HCT116 (cell line): ENCODE data around the gene APBA1. TPM values are rescaled to one million over a fixed set of nuclear protein-coding genes. Genes with fewer than 3 reads are reported as not detected.

Experiments used
- ATAC-seq: fragments of 200-7000 bp; cut with Tn5 transposase; 2 replicates; pipeline ENCODE4 v1.9.1; 2020; ENCODE audit warnings: mild to moderate bottlenecking, moderate library complexity
- BruUV-seq: library from RNA; stranded (reverse); fragments of 400-500 nt; replicated peaks from 2 replicates; lab custom pipeline; 2021; lab: Mats Ljungman, UMichigan
- CTCF ChIA-PET: fragments of 300-600 bp; sonication (Branson Sonifier 250); formaldehyde crosslinking; loops from one replicate; lab custom pipeline; 2021; ENCODE audit warnings: antibody characterized with exemption; lab: Charles Lee
- POLR2A ChIA-PET: fragments of 300-600, 350-600 bp; sonication (Branson Sonifier 250); formaldehyde crosslinking; loops from one replicate; lab custom pipeline; 2021; ENCODE audit warnings: antibody characterized with exemption; lab: Charles Lee
- RAD21 ChIA-PET, 2 experiments: fragments of 300-600 bp; sonication (Branson Sonifier 250); formaldehyde crosslinking; loops; one replicate each; lab custom pipeline; 2023; ENCODE audit warnings: low total read pairs in 2 of 2; ENCODE audit not compliant: uncharacterized antibody in 2 of 2, unreplicated experiment in 2 of 2, low non-redundant PET in 1 of 2; lab: Charles Lee
- DNase-seq: peaks from one replicate; pipeline ENCODE4 v3.0.0-alpha.2; 2010; ENCODE audit warnings: low read depth, low spot score
- H2AFZ ChIP-seq: fragments of 200-600 bp; shearing (Covaris generic), sonication (generic); 2 replicates; pipeline ENCODE4 v1.6.1; 2017; ENCODE audit warnings: low read depth, mixed run types, mixed read lengths, antibody characterized with exemption, low read length; ENCODE audit not compliant: poor library complexity, severe bottlenecking
- H3K27ac ChIP-seq: 2 replicates; pipeline ENCODE4 v1.5.1; 2012; ENCODE audit warnings: low read depth, low read length
- H3K27me3 ChIP-seq: fragments of 200-600 bp; sonication (generic); 2 replicates; pipeline ENCODE4 v1.6.1; 2016; ENCODE audit warnings: mixed run types, low read length, mixed read lengths; ENCODE audit not compliant: insufficient read depth
- H3K36me3 ChIP-seq, 2 experiments: fragments of 200-500 bp in 1 of 2; fragments of 200-600 bp in 1 of 2; sonication (Bioruptor generic) in 1 of 2; sonication (generic) in 1 of 2; 2 replicates each; pipeline versions ENCODE4 v1.5.1 to v1.6.1; 2014 to 2016; ENCODE audit warnings: low read length in 2 of 2, inconsistent platforms in 1 of 2, mixed read lengths in 1 of 2, mixed run types in 1 of 2; ENCODE audit not compliant: insufficient read depth in 2 of 2, control insufficient read depth in 1 of 2
- H3K4me1 ChIP-seq, 2 experiments: fragments of 200-600 bp in 1 of 2; sonication (generic) in 1 of 2; 2 replicates each; pipeline versions ENCODE4 v1.5.1 to v1.6.1; 2012 to 2017; ENCODE audit warnings: low read length in 2 of 2, inconsistent platforms in 1 of 2, mild to moderate bottlenecking in 1 of 2, mixed read lengths in 1 of 2, mixed run types in 1 of 2, moderate library complexity in 1 of 2; ENCODE audit not compliant: insufficient read depth in 2 of 2, control insufficient read depth in 1 of 2
- H3K4me2 ChIP-seq: fragments of 200-600 bp; sonication (generic); 2 replicates; pipeline ENCODE4 v1.6.1; 2017; ENCODE audit warnings: mixed run types, low read length, mixed read lengths
- H3K4me3 ChIP-seq, 2 experiments: fragments of 200-600 bp in 1 of 2; sonication (generic) in 1 of 2; replicated peaks in 1 of 2; 2 replicates each; pipeline ENCODE4 v1.5.1; 2011 to 2016; ENCODE audit warnings: low read length in 2 of 2, control low read depth in 1 of 2, low read depth in 1 of 2, mild to moderate bottlenecking in 1 of 2, mixed read lengths in 1 of 2, mixed run types in 1 of 2
- H3K79me2 ChIP-seq: fragments of 200-600 bp; sonication (generic); 2 replicates; pipeline ENCODE4 v1.6.1; 2017; ENCODE audit warnings: mild to moderate bottlenecking, mixed run types, low read length, moderate library complexity, mixed read lengths; ENCODE audit not compliant: insufficient read depth
- H3K9ac ChIP-seq: fragments of 200-600 bp; sonication (generic); 2 replicates; pipeline ENCODE4 v1.6.1; 2016; ENCODE audit warnings: low read length, mixed read lengths
- H3K9me2 ChIP-seq: fragments of 200-600 bp; sonication (generic), shearing (Covaris generic); 2 replicates; pipeline ENCODE4 v1.6.1; 2017; ENCODE audit warnings: mixed run types, mild to moderate bottlenecking, moderate library complexity; ENCODE audit not compliant: insufficient read depth
- H3K9me3 ChIP-seq, 2 experiments: fragments of 200-500 bp in 1 of 2; fragments of 200-600 bp in 1 of 2; sonication (Bioruptor generic) in 1 of 2; sonication (generic) in 1 of 2; 2 replicates each; pipeline ENCODE4 v1.6.1; 2014 to 2017; ENCODE audit warnings: low read length in 2 of 2, mixed read lengths in 2 of 2, inconsistent platforms in 1 of 2, low read depth in 1 of 2, mild to moderate bottlenecking in 1 of 2, mixed run types in 1 of 2, moderate library complexity in 1 of 2; ENCODE audit not compliant: control insufficient read depth in 1 of 2, insufficient read depth in 1 of 2
- H4K20me1 ChIP-seq: fragments of 200-600 bp; sonication (generic), shearing (Covaris generic); 2 replicates; pipeline ENCODE4 v1.6.1; 2017; ENCODE audit warnings: mixed run types, mild to moderate bottlenecking, moderate library complexity; ENCODE audit not compliant: insufficient read depth
- FOSL1 ChIP-seq: IDR thresholded peaks from 2 replicates; pipeline ENCODE4 v1.6.1; 2012; ENCODE audit warnings: low read depth
- JUND ChIP-seq: IDR thresholded peaks from 2 replicates; pipeline ENCODE4 v1.6.1; 2012
- RAD21 ChIP-seq: IDR thresholded peaks from 2 replicates; pipeline ENCODE4 v1.6.1; 2012; ENCODE audit warnings: low read depth, mild to moderate bottlenecking
- REST ChIP-seq: IDR thresholded peaks from 2 replicates; pipeline ENCODE4 v1.6.1; 2012; ENCODE audit warnings: low read depth
- TCF7L2 ChIP-seq: IDR thresholded peaks from 2 replicates; pipeline ENCODE4 v1.7.0; 2011; ENCODE audit warnings: borderline replicate concordance, inconsistent platforms; ENCODE audit not compliant: insufficient read depth, insufficient read length; ENCODE audit errors: extremely low read depth
- intact Hi-C: fragments of 100-400 bp; cut with micrococcal nuclease; formaldehyde crosslinking; loops from 2 replicates; pipeline ENCODE4 v1.10.0; 2022
- total RNA-seq: library from RNA; stranded (reverse); gene quantifications from one replicate; pipeline ENCODE4 v1.2.1, GENCODE V29; 2021; ENCODE audit not compliant: unreplicated experiment
- TF ChIP-seq, protein P1 (sequence below), 3 experiments: fragments of 200-600 bp in 1 of 3; sonication (generic) in 1 of 3; IDR thresholded peaks in 2 of 3; conservative IDR thresholded peaks in 1 of 3; 2 replicates each; pipeline ENCODE4 v1.5.1; 2012 to 2017; ENCODE audit warnings: low read depth in 2 of 3, low read length in 2 of 3, antibody characterized with exemption in 1 of 3, borderline replicate concordance in 1 of 3, control low read depth in 1 of 3, mild to moderate bottlenecking in 1 of 3, mixed read lengths in 1 of 3, mixed run types in 1 of 3, moderate library complexity in 1 of 3; ENCODE audit not compliant: insufficient read depth in 1 of 3
- TF ChIP-seq, protein P2 (sequence below): IDR thresholded peaks from 2 replicates; pipeline ENCODE4 v1.6.1; 2012
- TF ChIP-seq, protein P3 (sequence below): IDR thresholded peaks from 2 replicates; pipeline ENCODE4 v1.6.1; 2011; ENCODE audit warnings: mild to moderate bottlenecking, low read length, moderate library complexity; ENCODE audit not compliant: insufficient replicate concordance; ENCODE audit errors: extremely low read depth

The APBA1 gene
- total RNA-seq, 1 experiment from 2014 or later: 0.20 TPM

GRCh38 chr9:69572611-69573010 is 99.6 kb downstream of the APBA1 start:
- intact Hi-C loops: no loop called here
- ATAC-seq (no peak), DNase-seq (no peak)
- no TSS peak for BruUV-seq
- TF ChIP-seq JUND (no peak), FOSL1 (no peak), REST (no peak), RAD21 (no peak), TCF7L2 (no peak)
- TF ChIP-seq, protein P1, sequence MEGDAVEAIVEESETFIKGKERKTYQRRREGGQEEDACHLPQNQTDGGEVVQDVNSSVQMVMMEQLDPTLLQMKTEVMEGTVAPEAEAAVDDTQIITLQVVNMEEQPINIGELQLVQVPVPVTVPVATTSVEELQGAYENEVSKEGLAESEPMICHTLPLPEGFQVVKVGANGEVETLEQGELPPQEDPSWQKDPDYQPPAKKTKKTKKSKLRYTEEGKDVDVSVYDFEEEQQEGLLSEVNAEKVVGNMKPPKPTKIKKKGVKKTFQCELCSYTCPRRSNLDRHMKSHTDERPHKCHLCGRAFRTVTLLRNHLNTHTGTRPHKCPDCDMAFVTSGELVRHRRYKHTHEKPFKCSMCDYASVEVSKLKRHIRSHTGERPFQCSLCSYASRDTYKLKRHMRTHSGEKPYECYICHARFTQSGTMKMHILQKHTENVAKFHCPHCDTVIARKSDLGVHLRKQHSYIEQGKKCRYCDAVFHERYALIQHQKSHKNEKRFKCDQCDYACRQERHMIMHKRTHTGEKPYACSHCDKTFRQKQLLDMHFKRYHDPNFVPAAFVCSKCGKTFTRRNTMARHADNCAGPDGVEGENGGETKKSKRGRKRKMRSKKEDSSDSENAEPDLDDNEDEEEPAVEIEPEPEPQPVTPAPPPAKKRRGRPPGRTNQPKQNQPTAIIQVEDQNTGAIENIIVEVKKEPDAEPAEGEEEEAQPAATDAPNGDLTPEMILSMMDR (IDR thresholded peaks at IDR 0.05 in 2 of 3, conservative IDR thresholded peaks at IDR 0.05 in 1 of 3; ENCODE audit: borderline replicate concordance in 1 of 3, insufficient read depth in 1 of 3, low read depth in 2 of 3, low read length in 2 of 3): no peak
- TF ChIP-seq, protein P2, sequence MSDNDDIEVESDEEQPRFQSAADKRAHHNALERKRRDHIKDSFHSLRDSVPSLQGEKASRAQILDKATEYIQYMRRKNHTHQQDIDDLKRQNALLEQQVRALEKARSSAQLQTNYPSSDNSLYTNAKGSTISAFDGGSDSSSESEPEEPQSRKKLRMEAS: no peak
- TF ChIP-seq, protein P3, sequence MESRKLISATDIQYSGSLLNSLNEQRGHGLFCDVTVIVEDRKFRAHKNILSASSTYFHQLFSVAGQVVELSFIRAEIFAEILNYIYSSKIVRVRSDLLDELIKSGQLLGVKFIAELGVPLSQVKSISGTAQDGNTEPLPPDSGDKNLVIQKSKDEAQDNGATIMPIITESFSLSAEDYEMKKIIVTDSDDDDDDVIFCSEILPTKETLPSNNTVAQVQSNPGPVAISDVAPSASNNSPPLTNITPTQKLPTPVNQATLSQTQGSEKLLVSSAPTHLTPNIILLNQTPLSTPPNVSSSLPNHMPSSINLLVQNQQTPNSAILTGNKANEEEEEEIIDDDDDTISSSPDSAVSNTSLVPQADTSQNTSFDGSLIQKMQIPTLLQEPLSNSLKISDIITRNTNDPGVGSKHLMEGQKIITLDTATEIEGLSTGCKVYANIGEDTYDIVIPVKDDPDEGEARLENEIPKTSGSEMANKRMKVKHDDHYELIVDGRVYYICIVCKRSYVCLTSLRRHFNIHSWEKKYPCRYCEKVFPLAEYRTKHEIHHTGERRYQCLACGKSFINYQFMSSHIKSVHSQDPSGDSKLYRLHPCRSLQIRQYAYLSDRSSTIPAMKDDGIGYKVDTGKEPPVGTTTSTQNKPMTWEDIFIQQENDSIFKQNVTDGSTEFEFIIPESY: no peak
- no peaks in the 10 kb centered on the region for H3K4me1 ChIP-seq
- CTCF ChIA-PET: no interaction called here
- no peak overlapping the region for H3K4me2 ChIP-seq
- POLR2A ChIA-PET: no interaction called here
- peaks cover 36% of the 10 kb centered on the region for H3K27me3 ChIP-seq
- H3K36me3 ChIP-seq: no peaks in the 10 kb centered on the region
- no peak overlapping the region for H3K9ac ChIP-seq
- RAD21 ChIA-PET: no interaction called here
- H3K9me2 ChIP-seq: no peaks in the 10 kb centered on the region
- H3K27ac ChIP-seq: no peak overlapping the region
- H3K4me3 ChIP-seq: no peak overlapping the region
- no peak overlapping the region for H2AFZ ChIP-seq
- no peaks in the 10 kb centered on the region for H3K9me3 ChIP-seq
- H3K79me2 ChIP-seq: no peaks in the 10 kb centered on the region
- no peaks in the 10 kb centered on the region for H4K20me1 ChIP-seq
